Measurements from ENCODE around the gene MCRIP2.

Gene MCRIP2

GRCh38 chr16:667113-667779 lies 25.6 kb downstream of the MCRIP2 start:
- H3K79me2 ChIP-seq (ENCODE audit: low read length), result peaks cover 24% of the 10 kb centered on the region
- H3K4me1 ChIP-seq (ENCODE audit: low read length), result peaks cover 11% of the 10 kb centered on the region; the same call in 1 of the 2 replicates
- no peak for DNase-seq
- no peak overlapping the region for H3K4me3 ChIP-seq (ENCODE audit: low read length)
- no peaks in the 10 kb centered on the region for H4K20me1 ChIP-seq (ENCODE audit: insufficient read depth, low read length)
- no peaks in the 10 kb centered on the region for H3F3A ChIP-seq (ENCODE audit: insufficient read depth, low read length)
- H2AFZ ChIP-seq (ENCODE audit: low read length), result peak overlapping the region; percentile 46
- TF ChIP-seq EZH2phosphoT487 (IDR thresholded peaks at IDR 0.05; ENCODE audit: low read length), result no peak
- peak overlapping the region; percentile 29; the same call in 1 of the 2 replicates for H3K4me2 ChIP-seq (ENCODE audit: low read depth, low read length)
- H3K9me2 ChIP-seq (replicated peaks; ENCODE audit: insufficient read depth, low read length), result no peaks in the 10 kb centered on the region
- H3K9ac ChIP-seq (ENCODE audit: low read length), result peak overlapping the region; percentile 12; the same call in 1 of the 2 replicates
- H3K27me3 ChIP-seq (replicated peaks; ENCODE audit: insufficient read depth, low read length), result no peaks in the 10 kb centered on the region
- H3K27ac ChIP-seq (ENCODE audit: low read length), result peak overlapping the region; percentile 2; the same call in 1 of the 2 replicates
- H3K36me3 ChIP-seq (replicated peaks; ENCODE audit: insufficient read depth, low read length), result no peaks in the 10 kb centered on the region; the same call in 1 of the 2 replicates
- no peaks in the 10 kb centered on the region for H3K9me3 ChIP-seq (replicated peaks; ENCODE audit: insufficient read depth, low read length)

DNA sequence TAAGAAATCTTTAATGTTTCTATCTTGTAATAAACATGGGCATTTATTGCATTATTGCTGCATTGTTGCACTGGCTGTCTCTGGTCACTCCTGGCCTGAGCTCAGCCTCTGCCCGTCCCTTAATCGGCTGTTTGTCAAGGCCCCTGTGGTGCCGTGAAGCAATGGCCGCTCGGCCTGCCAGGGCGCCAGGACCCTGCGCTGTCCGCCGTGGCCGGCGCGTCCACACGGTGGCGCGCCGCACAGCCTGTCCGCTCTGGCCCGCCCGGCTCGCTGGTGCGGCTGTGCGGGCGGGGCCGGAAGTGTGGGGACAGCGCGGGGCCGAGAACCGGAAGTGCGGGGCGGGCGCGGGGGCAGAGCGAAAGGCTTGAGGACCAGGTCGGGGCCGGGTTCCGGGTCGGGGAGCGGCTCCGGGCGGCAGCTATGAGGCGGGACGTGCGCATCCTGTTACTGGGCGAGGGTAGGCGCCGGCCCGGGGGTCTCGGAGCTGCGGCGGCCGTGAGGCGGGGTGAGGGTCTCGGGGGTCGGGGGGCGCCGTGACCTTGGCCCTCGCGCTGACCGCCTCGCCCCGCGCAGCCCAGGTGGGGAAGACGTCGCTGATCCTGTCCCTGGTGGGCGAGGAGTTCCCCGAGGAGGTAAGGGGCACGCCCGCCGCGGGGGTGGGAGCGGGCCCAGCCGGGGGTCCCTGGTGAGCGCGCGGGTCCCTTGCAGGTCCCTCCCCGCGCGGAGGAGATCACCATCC lies 26.3 kb downstream of the MCRIP2 start, which contains the start of gene RHOT2:
Gene RHOT2 (plus strand): TSS at position 353 of the 739 bp plus-strand sequence. CDS start 68 bp downstream, at position 421.
- Histone ChIP-seq H3K27me3 (replicated peaks; ENCODE audit: insufficient read depth, low read length) (no peaks in the 10 kb centered on the region), H3K79me2 (ENCODE audit: low read length) (peaks cover 24% of the 10 kb centered on the region), H3F3A (ENCODE audit: insufficient read depth, low read length) (no peaks in the 10 kb centered on the region), H3K4me3 (ENCODE audit: low read length) (peak within 1 kb of the TSS; percentile 93), H4K20me1 (ENCODE audit: insufficient read depth, low read length) (no peaks in the 10 kb centered on the region), H3K9me2 (replicated peaks; ENCODE audit: insufficient read depth, low read length) (no peaks in the 10 kb centered on the region), H3K9me3 (replicated peaks; ENCODE audit: insufficient read depth, low read length) (no peaks in the 10 kb centered on the region), H3K27ac (ENCODE audit: low read length) (peak within 1 kb of the TSS; percentile 2; the same call in 1 of the 2 replicates), H3K9ac (ENCODE audit: low read length) (peak within 1 kb of the TSS; percentile 95), H3K4me1 (ENCODE audit: low read length) (peaks cover 11% of the 10 kb centered on the region; the same call in 1 of the 2 replicates), H3K36me3 (replicated peaks; ENCODE audit: insufficient read depth, low read length) (no peaks in the 10 kb centered on the region; the same call in 1 of the 2 replicates), H3K4me2 (ENCODE audit: low read depth, low read length) (peak within 1 kb of the TSS; percentile 87), H2AFZ (ENCODE audit: low read length) (peak within 1 kb of the TSS; percentile 63)
- TF ChIP-seq EZH2phosphoT487 (IDR thresholded peaks at IDR 0.05; ENCODE audit: low read length), result no peak
- TF ChIP-seq, protein P1, sequence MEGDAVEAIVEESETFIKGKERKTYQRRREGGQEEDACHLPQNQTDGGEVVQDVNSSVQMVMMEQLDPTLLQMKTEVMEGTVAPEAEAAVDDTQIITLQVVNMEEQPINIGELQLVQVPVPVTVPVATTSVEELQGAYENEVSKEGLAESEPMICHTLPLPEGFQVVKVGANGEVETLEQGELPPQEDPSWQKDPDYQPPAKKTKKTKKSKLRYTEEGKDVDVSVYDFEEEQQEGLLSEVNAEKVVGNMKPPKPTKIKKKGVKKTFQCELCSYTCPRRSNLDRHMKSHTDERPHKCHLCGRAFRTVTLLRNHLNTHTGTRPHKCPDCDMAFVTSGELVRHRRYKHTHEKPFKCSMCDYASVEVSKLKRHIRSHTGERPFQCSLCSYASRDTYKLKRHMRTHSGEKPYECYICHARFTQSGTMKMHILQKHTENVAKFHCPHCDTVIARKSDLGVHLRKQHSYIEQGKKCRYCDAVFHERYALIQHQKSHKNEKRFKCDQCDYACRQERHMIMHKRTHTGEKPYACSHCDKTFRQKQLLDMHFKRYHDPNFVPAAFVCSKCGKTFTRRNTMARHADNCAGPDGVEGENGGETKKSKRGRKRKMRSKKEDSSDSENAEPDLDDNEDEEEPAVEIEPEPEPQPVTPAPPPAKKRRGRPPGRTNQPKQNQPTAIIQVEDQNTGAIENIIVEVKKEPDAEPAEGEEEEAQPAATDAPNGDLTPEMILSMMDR (IDR thresholded peaks at IDR 0.05; ENCODE audit: low read length), result peak; percentile 92
- peak; percentile 95 for DNase-seq

GRCh38 chr16:668519-669171 lies 27.0 kb downstream of the MCRIP2 start:
- no peak for TF ChIP-seq EZH2 (optimal IDR thresholded peaks at IDR 0.05; ENCODE audit: low read depth, low read length)
- TF ChIP-seq EZH2phosphoT487 (IDR thresholded peaks at IDR 0.05; ENCODE audit: low read length), result no peak
- TF ChIP-seq, protein P1 (IDR thresholded peaks at IDR 0.05; ENCODE audit: low read length), result no peak
- H3K27ac ChIP-seq (ENCODE audit: low read length), result no peak overlapping the region
- H3F3A ChIP-seq (ENCODE audit: insufficient read depth, low read length), result no peaks in the 10 kb centered on the region
- H3K79me2 ChIP-seq (ENCODE audit: low read length), result peaks cover 24% of the 10 kb centered on the region
- DNase-seq, result no peak
- peak overlapping the region; percentile 63; the same call in 1 of the 2 replicates for H2AFZ ChIP-seq (ENCODE audit: low read length)
- H3K27me3 ChIP-seq (replicated peaks; ENCODE audit: insufficient read depth, low read length), result no peaks in the 10 kb centered on the region
- H3K4me1 ChIP-seq (ENCODE audit: low read length), result peaks cover 11% of the 10 kb centered on the region; the same call in 1 of the 2 replicates
- peak overlapping the region; percentile 87 for H3K4me2 ChIP-seq (ENCODE audit: low read depth, low read length)
- H3K36me3 ChIP-seq (replicated peaks; ENCODE audit: insufficient read depth, low read length), result no peaks in the 10 kb centered on the region; the same call in 1 of the 2 replicates
- peak overlapping the region; percentile 95 for H3K9ac ChIP-seq (ENCODE audit: low read length)
- peak overlapping the region; percentile 93 for H3K4me3 ChIP-seq (ENCODE audit: low read length)
- H3K9me3 ChIP-seq (replicated peaks; ENCODE audit: insufficient read depth, low read length), result no peaks in the 10 kb centered on the region
- no peaks in the 10 kb centered on the region for H4K20me1 ChIP-seq (ENCODE audit: insufficient read depth, low read length)
- no peaks in the 10 kb centered on the region for H3K9me2 ChIP-seq (replicated peaks; ENCODE audit: insufficient read depth, low read length)
